IPS-18c (cell line): ENCODE results near the gene DOCK1.

Source experiments
- H3K4me3 ChIP-seq: 2 replicates; pipeline ENCODE4 v1.7.0; 2013; ENCODE audit warnings: low read depth, mild to moderate bottlenecking, low read length, moderate library complexity; ENCODE audit not compliant: insufficient read depth
- H3K9me3 ChIP-seq: one replicate; pipeline ENCODE4 v1.6.1; 2013; ENCODE audit warnings: mild to moderate bottlenecking, low read length, moderate library complexity; ENCODE audit not compliant: control insufficient read depth, insufficient read depth

The DOCK1 gene

DNA sequence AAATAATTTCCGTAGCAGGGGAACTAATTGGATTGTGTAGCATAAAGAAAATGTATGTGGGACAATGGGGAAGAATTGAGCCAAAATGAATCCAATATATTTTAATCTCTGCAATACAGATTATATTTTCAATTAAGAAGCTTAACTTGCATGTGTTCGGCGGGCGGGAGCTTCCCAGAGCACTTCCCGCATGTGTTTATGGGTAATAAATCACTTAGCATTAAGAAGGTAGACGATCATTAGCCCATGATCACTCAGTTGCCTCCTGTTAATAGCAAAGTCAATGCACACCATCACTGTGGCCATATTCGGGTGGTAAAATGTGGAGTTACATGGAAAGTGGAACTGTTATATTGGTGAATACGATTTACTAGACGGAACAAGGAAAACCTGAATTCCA lies 414.0 kb downstream of the DOCK1 start:
- H3K9me3 ChIP-seq = peaks cover 2% of the 10 kb centered on the region
- H3K4me3 ChIP-seq = no peak overlapping the region

- Histone ChIP-seq H3K9me3 (peaks cover 2% of the 10 kb centered on the region), H3K4me3 (no peak overlapping the region)
Measured at GRCh38 chr10:127319691-127320090, 414.5 kb downstream of the DOCK1 start.

DNA sequence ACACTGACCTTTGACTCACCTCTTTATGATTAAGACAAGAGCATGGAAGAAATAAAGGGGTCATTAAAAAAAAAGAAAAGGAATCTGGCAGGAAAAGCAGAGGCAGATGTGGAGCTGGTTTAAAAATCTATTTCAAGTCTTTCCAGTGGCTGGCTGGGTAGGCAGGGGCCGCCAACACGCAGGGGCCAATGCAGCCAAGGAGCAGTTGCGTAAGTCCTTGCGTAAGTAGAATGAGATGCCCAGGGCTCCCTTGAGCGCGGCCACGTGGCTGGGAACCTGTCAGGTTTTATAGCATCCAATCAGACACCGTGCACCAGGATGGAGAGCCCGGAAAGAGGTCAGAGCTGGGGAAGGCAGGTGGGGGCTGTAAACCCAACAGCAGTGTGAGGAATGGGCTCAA lies 414.9 kb downstream of the DOCK1 start:
- Histone ChIP-seq H3K9me3 (peaks cover 2% of the 10 kb centered on the region), H3K4me3 (no peak overlapping the region)

DNA sequence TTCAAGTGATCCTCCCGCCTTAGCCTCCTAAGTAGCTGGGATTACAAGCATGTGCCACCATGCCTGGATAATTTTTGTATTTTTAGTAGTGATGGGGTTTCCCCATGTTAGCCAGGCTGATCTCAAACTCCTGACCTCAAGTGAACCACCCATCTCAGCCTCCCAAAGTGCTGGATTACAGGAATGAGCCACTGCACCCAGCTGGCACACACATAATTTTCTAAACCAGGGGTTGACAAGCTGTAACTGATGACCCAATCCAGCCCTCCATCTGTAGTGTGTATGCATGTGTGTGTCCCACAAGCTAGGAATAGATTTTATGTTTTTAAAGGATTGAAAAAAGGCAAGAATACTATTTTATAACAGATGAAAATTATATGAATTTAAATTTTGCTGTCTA lies 417.1 kb downstream of the DOCK1 start:
- no peaks in the 10 kb centered on the region for H3K9me3 ChIP-seq
- H3K4me3 ChIP-seq = no peak overlapping the region

- Histone ChIP-seq H3K9me3 (no peaks in the 10 kb centered on the region), H3K4me3 (no peak overlapping the region)
Measured at GRCh38 chr10:127325506-127325905, 420.3 kb downstream of the DOCK1 start.

DNA sequence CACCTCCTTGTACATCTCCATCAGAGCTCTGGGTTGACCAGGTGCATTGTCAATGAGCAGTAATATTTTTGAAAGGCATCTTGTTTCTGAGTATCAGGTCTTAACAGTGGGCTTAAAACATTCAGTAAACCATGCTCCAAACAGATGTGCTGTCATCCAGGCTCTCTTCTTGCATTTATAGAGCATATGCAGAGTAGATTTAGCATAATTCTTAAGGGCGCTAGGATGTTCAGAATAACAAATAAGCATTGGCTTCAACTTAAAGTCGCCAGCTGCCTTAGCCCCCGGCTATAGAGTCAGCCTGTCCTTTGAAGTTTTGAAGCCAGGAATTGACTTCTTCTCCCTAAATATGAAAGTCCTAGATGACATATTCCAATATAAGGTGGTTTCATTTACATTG lies 421.7 kb downstream of the DOCK1 start:
- H3K4me3 ChIP-seq = no peak overlapping the region
- H3K9me3 ChIP-seq = no peaks in the 10 kb centered on the region

GRCh38 chr10:127331696-127332095 lies 426.5 kb downstream of the DOCK1 start:
- Histone ChIP-seq H3K9me3 (no peaks in the 10 kb centered on the region), H3K4me3 (no peak overlapping the region)

DNA sequence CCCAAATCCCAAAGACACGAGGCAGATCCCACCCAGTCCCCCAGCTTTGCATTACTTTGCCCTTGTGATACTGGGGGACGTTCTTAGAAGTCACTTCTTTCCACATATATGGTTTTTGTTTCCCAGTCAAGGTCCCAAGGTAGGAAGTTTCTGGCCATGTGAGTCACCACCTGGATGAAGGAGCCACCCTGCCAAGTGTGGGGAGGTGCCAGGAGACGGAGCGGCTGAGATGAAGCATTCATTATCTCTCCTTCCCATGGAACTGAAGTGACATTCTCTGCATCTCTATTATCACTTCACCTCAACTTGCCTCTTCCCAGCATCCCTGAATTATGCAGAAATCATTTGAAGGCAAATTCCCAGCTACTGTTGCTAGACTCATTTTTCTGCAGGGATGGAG lies 427.4 kb downstream of the DOCK1 start:
- Histone ChIP-seq H3K4me3 (no peak overlapping the region), H3K9me3 (no peaks in the 10 kb centered on the region)

DNA sequence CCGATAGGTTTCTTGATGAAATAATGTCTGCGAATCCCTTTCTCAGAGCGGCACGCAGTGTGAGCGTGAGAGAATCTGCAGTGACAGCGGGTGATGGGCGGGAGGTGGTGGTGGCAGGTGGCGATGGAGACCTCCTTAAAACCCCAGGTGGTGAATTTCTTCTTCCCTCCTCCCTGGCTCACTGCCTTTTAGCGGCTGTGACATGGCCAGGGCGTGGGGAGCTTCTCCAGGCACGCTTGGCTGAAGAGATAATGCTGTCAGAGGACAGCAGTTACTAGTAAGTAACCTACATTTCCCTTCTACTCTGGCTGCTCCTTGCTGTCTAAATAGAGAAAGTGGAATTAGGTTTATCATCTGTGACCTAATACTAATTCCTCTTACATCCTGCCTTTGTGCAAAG lies 432.6 kb downstream of the DOCK1 start:
- no peaks in the 10 kb centered on the region for H3K9me3 ChIP-seq

GRCh38 chr10:127338399-127339110 lies 433.3 kb downstream of the DOCK1 start:
- H3K4me3 ChIP-seq = no peak overlapping the region

More for the DNA sequence above, 432.6 kb downstream of the DOCK1 start:
- no peak overlapping the region for H3K4me3 ChIP-seq

GRCh38 chr10:127343821-127344220 lies 438.6 kb downstream of the DOCK1 start:
- H3K4me3 ChIP-seq = no peak overlapping the region
- no peaks in the 10 kb centered on the region for H3K9me3 ChIP-seq

More at GRCh38 chr10:127338399-127339110, 433.3 kb downstream of the DOCK1 start:
- no peaks in the 10 kb centered on the region for H3K9me3 ChIP-seq

GRCh38 chr10:127344346-127344745 lies 439.1 kb downstream of the DOCK1 start:
- Histone ChIP-seq H3K4me3 (no peak overlapping the region), H3K9me3 (no peaks in the 10 kb centered on the region)

GRCh38 chr10:127345231-127345965 lies 440.2 kb downstream of the DOCK1 start:
- H3K4me3 ChIP-seq = no peak overlapping the region

GRCh38 chr10:127346604-127347003 lies 441.4 kb downstream of the DOCK1 start:
- Histone ChIP-seq H3K9me3 (no peaks in the 10 kb centered on the region), H3K4me3 (no peak overlapping the region)

More at GRCh38 chr10:127345231-127345965, 440.2 kb downstream of the DOCK1 start:
- no peaks in the 10 kb centered on the region for H3K9me3 ChIP-seq

- Histone ChIP-seq H3K9me3 (no peaks in the 10 kb centered on the region), H3K4me3 (no peak overlapping the region)
Measured at GRCh38 chr10:127347202-127347959, 442.2 kb downstream of the DOCK1 start.

GRCh38 chr10:127349737-127350136 lies 444.5 kb downstream of the DOCK1 start:
- Histone ChIP-seq H3K9me3 (no peaks in the 10 kb centered on the region), H3K4me3 (no peak overlapping the region)

GRCh38 chr10:127351542-127351941 lies 446.3 kb downstream of the DOCK1 start:
- Histone ChIP-seq H3K9me3 (no peaks in the 10 kb centered on the region), H3K4me3 (no peak overlapping the region)

GRCh38 chr10:127353544-127353943 lies 448.3 kb downstream of the DOCK1 start:
- Histone ChIP-seq H3K9me3 (no peaks in the 10 kb centered on the region), H3K4me3 (no peak overlapping the region)
